ENCODE results near the gene HLTF.

- no peak for TF ChIP-seq ZNF830 (tag by site-specific recombination; IDR thresholded peaks at IDR 0.05; ENCODE audit: low read depth)
- peak; percentile 42; the same call in 1 of the 2 replicates for TF ChIP-seq YY1 (tag by site-specific recombination; IDR thresholded peaks at IDR 0.05)
Measured at GRCh38 chr3:148991219-148992026, 94.9 kb downstream of the HLTF start, which contains the start of gene GYG1.
